Fibroblast of the conjunctiva (primary cell): ENCODE data around the gene NIT2.
"Not testable (repeated sequence)": the region's sequence is repeated elsewhere in the genome, so short reads cannot be mapped to it uniquely, and the experiment has no call there.

Experiments used
- DNase-seq: peaks from one replicate; pipeline ENCODE4 v3.0.0-alpha.2; 2010; ENCODE audit warnings: low read depth

The NIT2 gene

DNA sequence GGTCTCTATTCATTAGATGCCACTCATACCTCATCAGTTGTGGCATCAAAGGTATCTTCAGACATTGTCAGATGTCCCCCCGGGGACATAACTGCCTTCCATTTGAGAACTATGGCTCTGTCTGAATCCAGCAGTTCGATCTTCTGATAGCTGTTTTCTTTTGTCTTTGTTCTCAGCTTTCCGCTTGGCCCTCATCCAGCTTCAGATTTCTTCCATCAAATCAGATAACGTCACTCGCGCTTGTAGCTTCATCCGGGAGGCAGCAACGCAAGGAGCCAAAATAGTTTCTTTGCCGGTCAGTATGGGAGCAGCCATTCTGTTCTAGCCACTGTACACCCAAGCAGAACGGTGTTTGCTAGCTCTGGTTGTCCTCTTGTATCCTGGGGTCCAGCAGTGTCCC is 4.4 kb downstream of the NIT2 start:
- no peak for DNase-seq

DNA sequence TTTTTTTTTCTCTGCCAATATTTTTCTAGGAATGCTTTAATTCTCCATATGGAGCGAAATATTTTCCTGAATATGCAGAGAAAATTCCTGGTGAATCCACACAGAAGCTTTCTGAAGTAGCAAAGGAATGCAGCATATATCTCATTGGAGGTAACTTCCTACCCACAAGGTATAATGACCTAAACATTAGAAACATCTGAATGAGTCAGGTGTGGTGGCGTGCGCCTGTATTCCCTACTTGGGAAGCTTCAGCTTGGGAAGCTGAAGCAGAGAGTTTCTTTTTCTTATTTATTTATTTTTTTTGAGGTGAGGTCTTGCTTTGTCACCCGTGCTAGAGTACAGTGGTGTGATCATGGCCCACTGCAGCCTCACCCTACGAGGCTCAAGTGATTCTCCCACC is 5.2 kb downstream of the NIT2 start:
- DNase-seq: no peak

DNA sequence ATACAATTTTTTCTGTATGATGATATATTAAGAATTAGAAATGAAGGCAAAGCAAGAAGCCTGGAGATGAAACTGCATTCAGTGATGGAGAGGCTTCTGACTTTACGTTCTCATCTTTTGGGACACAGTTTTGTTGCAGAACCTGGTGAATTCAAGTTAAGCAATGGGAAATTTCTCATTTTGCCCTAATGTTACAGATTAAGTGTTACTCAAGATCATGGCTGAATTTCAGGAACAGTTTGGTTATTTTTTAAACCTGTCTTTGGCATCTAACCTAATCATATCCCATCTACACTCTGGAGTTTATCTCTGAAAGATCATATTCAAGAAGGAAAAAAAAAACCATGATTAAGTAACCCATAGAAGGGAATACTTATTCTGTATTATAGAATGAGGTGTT is 6.0 kb downstream of the NIT2 start:
- DNase-seq: no peak

DNA sequence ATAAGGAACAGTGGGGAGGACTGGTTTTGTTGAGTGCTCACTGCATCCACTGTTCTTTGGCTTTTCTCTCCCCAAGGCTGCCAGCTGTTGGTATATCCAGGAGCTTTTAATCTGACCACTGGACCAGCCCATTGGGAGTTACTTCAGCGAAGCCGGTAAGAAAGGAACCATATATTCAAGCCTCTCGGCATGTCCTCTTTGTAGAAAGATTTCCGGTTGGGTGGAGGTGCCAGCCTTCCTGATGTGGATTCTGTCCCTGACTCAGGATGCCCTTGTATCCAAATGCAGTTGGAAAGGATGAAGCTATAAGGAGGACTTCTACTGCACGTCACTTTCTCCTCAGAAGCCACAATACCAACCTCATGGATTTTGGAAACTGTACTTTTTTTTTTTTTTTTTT is 14.2 kb downstream of the NIT2 start:
- DNase-seq: no peak

DNA sequence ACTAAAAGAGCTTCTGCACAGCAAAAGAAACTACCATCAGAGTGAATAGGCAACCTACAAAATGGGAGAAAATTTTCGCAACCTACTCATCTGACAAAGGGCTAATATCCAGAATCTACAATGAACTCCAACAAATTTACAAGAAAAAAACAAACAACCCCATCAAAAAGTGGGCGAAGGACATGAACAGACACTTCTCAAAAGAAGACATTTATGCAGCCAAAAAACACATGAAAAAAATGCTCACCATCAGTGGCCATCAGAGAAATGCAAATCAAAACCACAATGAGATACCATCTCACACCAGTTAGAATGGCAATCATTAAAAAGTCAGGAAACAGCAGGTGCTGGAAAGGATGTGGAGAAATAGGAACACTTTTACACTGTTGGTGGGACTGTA is 17.2 kb downstream of the NIT2 start:
- DNase-seq: not testable (repeated sequence)

DNA sequence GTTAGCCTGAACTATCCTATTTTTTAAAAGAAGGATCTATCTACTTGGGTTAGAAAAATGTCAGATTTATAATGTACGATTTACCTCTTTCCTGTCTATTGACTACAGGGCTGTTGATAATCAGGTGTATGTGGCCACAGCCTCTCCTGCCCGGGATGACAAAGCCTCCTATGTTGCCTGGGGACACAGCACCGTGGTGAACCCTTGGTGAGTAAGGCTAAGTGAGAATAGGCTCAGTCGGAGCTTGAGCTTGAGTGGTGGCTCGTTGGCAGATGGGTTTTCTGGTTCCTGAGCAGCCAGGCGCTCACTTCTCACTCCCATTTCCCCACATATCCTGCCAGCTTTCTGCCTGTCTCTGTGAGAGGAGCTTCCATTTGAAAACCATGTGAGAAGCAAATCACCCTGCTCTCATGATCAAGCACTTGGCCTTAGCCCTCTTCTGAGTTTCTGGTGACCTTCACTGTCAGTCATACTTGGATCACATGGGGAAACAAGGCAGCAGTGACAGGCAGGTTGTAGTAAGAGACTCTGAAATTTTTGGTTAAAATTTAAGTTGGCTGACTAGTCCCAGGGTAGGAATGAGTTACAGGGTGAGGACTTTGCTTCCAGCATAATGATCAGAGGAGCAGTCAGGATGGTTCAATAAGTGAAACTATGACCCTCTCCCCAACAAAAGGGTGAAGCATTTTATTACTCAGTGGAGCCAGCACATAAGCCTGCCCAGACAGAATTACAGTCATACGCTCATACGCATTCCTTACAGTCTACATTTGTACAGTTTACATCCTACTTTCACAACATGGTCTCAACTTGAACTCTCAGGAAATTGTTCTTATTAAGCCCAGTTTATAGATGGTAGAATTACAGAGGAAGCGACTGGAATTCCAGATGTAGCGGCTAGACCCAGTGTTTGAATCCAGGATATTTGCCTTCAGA is 18.0 kb downstream of the NIT2 start:
- no peak for DNase-seq

DNA sequence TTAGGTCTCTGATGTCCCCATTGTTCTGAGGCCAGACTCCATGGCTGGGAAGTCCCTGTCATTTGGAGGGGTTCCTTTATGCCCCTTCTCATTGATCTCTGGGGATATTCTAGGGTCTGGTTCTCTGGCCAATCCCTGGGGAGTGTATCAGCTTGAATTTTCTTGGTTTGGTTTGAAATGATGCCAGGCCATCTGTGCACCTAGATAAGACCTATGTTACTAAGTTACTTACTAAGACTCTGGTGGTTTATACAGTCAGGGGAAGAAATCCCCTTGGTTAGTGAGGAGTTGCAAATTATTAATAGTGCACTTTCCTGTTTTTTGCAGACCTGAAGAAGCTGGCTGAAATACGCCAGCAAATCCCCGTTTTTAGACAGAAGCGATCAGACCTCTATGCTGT is 20.3 kb downstream of the NIT2 start:
- no peak for DNase-seq

DNA sequence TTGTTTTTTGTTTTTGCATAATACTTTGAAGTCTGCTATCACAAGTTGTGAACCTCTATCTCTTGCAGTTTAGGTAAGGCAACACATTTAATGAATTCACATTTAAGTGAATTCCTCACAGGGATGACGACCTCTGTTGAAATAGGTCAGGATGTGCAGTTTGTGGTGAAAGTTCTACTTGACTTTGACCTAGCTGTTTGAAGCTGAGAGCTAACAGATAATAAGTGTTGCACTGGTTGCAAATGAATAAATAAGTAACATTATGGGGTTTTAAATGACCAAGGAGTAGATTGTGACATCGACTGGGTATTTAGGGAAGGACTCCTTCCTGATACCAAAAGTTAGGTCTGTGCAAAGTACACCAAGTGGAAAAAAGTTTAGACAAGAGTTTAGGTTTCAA is 23.9 kb downstream of the NIT2 start:
- no peak for DNase-seq

DNA sequence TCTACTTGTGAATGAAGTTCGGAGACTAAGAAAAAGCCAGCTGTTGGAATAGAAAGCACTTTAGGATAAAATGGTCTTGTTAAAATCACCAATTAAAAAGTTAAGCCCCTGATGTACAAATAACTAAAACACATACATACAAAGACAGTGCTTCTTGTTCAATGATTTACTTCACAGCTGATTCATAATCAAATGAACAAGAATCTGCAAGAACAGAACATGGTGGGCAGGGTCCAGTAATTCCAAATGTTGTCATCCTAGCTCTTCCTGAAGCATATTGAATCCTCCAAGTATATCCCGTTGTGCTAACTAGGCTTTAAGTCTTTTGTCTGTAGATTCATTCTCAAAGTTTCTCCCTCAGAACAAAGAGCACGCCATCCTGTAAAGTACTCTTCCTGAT is 24.5 kb downstream of the NIT2 start:
- DNase-seq: no peak

DNA sequence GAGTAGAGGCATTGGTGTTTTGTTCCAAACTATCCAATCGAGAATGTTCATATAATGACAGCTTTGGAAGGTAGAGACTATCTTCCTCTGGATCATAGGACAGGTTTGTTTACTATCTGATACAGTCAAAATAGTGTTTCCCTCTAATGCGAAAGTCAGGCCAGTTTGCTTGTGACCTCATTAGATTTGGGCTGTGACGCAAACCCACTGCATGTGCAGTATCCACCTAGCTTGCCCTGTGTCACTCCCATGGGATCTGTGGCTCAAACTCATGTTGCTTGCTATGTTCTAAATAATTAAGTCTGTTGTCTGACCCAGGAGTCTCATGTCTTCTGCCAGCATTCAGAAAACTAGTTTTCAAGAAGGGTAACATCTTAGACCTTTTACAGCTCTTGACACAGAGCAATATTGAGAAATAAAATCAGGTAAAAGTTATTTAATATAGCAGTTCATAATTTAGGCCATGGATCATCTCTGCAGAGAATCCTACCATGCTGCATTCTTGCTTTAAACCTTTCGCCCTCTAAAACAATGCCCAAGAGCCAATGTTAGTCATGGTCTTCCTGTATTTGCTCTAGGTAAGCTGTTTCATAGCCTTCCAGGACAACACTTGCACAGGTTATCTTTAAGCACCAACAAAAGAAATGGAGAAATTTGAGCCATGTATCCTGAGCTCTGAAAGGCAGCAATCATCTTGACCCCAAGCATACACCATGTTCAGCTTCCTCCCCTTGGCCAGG is 26.4 kb downstream of the NIT2 start:
- no peak for DNase-seq

DNA sequence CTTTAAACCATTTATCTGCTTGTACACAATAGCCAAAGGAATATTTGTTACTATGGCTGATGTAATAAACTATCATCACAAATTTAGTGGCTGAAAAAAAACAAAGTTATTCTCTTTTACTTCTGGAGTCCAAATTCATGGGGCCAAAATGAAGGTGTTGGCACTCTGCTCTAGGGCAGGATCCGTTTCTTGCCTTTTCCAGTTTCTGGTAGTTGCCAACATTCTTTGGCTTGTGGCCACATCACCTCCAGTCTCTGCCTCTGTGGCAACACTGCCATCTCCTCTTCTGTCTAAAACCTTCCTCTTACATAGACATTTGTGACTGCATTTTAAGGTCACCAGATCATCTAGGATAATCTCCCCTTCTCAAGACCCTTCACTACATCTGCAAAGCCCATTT is 27.3 kb downstream of the NIT2 start:
- no peak for DNase-seq

DNA sequence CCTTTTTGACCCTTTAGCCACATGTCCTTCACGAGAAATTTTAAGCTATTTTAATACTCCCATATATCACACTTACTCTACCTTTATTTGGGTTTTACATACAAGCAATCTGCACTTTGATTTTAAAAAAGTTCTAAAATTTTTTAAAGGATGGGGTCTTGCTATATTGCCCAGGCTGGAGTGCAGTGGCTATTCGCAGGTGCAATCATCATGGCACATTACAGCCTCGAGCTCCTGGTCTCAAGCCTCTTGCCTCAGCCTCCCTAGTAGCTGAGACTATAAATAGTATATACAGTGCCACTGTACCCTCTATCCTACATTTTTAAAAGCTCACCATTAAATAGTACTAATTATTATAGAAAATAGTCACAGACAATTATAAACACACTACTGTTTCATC is 29.9 kb downstream of the NIT2 start:
- DNase-seq: no peak

DNA sequence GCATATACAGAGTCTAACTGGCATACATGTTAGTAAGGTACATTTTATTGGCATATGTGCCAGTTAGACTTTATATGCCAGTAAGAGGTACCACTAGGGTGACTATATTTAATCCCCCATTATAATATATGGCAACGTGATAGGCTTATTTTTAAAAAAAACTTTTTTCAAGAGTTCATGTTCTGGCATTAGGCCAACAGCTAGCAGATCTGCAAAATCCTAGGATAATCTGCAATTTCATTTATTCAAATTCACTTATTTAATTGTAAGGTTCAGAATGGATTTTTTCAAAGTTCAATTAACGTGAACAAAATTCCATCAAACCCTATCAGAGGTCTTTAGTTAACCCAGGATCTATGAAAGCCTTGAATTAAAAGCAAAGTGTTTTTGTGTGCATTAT is 31.9 kb downstream of the NIT2 start:
- no peak for DNase-seq

DNA sequence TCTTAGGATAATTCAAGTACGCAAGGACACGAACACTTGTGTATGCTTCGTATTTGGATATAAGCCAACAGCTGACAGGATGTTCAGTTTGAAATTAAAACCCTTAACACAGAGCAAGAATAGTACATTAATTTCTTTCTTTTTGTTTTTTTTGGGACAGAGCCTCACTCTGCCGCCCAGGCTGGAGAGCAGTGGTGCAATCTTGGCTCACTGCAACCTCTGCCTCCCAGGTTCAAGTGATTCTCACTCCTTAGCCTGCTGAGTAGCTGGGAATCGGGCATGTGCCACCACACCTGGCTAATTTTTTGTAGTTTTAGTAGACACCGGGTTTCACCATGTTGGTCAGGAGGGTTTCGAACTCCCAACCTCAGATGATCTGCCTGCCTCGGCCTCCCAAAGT is 33.9 kb downstream of the NIT2 start:
- DNase-seq: no peak

DNA sequence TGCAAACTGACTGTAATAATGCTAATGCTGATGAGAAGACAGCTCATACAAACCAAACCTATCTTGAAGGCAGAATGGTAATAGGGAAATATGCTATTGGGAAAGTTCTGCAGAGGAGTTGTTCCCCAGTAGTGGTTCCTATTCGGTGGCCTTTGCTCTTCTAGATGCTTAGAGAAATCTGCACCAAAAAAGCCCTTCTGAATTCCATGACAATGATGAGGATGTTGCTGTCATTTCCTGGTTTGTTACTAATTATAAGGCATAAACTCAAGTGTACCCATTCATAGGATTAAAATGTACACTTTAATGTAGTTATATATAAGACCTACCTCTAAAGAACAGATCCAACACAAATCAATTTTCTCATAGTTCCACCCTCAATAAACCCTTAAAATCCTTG is 36.2 kb downstream of the NIT2 start:
- no peak for DNase-seq

DNA sequence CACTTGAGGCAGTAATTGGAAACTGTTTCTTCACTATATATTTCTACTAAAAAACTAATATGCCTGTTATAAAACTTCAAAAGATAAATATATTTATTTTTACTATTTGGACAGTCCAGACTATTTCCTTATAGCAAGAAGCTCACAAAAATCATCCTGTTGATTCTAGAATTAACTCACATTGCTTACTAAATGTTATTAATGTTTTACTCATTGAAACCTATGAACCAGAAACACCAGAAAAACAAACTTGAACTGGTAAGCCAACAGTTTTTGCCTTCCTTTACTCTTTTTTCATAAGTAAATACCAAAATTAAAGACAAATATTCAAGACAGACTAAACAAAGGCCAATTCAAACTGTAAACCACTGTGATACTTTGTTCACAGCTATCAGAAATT is 40.0 kb downstream of the NIT2 start:
- DNase-seq: no peak

DNA sequence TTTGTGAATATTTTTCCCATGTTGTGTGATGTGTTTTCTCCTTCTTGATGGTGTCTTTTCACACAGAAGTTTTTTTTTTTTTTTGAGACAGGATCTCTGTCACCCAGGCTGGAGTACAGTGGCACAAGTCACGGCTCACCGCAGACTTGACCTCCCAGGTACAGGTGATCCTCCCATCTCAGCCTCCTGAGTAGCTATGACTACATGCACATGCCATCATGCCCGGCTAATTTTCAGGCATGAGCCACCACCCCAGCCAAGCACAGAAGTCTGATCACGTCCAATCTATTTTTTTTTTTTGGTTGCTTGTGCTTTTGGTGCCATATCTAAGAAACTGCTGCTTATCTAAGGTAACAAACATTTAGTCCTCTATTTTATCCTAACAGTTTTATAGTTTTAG is 41.7 kb downstream of the NIT2 start:
- no peak for DNase-seq

DNA sequence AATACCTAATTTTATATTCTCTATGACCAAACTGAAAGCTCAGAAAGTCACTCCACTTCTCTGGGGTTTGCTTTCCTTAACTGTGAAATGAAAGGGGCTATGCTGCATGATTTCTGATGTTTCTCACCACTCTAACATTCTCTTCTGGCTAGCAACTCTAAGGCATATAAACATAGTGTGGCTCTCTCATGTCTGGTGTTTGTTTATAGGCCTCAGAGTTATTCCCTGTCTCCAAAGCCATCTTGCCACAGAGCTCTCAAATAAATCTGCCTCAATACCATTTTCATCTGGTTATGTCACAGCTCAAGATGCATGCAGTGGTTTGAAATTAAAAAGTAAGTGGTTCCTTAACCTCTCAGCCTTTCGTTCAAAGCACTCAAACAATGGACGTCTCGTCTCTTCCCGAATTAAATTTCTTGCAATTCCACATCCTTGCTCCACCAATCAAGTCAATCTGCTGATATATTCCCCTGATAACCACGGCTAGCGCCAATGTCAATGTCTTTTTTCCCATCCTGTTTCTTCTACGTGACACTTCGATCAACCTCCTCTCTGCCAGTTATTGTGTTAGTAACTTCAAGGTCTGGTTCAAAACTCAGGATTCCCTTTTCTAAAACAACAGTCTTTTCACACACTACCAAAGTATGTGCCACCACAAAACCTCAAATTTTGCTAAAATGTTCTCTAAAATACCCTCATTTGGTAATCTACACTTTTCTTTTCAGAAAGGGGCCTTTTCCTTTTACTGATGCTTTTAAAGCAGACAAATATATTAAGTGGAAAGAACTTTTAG is 50.4 kb downstream of the NIT2 start:
- DNase-seq: no peak

DNA sequence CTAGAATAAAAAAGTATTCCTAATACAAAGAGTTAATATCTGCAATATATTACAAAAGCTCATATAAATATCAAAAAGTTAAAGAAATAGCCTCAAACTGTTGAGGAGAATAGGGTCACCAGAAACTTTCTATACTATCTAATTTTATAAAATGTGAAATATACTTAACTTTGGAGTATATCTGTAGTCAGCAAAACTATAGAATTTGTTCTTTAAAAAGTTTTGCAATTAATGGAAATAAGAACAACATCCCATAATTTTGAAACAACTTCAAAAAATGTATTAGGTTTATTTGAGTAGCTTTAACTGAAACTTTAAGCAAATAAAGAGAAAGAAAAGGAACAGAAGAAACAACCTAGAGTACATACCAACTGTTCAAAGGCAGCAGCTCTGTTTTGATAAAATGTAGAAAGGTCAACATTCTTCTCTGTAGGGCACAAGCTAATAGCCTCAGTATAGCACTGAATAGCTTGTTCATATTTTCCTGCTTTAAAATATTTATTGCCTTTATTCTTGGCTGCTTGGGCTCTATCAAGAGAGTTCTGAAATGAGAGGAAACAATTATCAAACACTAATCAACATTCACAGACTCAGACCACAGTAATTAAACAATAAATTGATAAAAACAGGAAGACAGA is 52.0 kb downstream of the NIT2 start:
- no peak for DNase-seq

DNA sequence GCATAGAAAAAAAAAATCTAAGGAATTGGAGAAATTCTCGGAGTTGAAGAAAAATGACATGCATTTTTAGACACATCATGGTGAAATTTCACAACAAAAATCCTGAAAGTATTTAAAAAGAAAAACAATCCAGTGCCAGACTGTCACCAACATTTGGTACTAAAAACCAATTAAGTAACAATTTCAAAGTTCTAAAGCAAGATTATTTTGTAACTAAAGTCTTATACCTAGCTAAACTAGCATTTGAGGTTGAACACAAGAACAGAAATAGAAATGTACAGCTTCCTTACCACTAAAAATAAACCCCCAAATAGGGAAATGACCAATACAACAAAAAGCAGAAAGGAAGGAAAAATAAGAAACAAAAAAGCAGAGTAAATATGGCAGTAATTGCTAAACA is 54.5 kb downstream of the NIT2 start:
- DNase-seq: no peak

DNA sequence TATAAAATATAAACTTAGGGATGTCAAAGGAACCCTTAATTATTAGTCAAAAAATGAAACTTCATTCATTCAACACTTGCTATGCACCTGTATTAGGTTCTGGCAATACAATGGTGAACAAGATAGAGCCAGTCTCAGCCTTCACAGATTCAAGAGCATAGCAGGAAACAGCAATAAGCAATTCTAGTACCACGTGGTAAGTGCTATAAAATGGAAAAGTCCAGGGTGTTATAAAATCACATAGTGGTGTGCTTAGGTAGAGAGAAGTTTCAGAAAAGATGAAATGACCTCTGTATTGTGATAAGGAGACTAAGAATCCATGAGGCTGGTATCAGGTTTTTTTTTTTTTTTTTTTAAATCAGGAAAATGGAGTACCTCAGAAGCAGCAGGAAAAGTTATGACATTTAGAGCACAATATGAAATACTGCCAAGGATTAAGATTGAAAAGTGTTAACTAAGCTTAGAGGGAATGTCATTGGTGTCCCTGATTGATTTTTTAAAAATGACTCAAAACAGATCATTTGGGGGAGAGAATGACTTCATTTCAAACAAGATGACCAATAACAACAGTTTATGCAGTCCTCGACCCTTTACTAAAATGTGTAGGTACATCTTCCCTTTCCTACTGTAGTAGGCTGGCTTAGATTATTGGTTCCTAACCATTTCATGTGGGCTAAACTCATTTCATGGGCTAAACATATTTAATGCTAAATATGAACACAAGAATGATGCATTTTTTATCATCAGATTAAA is 61.3 kb downstream of the NIT2 start:
- DNase-seq: no peak

DNA sequence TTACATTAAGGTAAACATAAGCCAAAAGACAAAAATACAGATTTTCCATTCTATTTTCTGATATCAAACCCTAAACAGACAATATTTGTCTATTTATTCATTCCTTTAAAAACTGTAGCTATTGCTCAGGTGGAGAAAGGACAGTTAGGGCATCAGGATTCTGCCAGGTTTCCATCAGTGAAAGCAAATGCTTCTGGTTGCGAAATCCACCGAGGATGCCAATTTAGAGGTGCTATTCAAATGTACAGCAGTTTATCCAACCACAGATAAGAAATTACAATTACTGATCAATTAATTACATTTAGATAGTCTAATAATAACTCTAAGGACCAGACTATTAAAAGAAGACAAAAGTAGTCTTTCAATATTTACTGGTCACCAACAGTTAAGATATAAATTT is 62.4 kb downstream of the NIT2 start:
- no peak for DNase-seq
